Natural killer cell (primary cell): ENCODE measurements around the gene MAPK8. TPM values are rescaled to one million over a fixed set of nuclear protein-coding genes. Genes with fewer than 3 reads are reported as not detected.

Experiments used
- ATAC-seq, 3 donors: fragments of 150-1000 bp in 2 of 3; fragments of 200-7000 bp in 1 of 3; cut with Tn5 transposase; 1 replicate in 1 of 3; 2 replicates in 2 of 3; pipeline ENCODE4 v1.10.0; 2021; ENCODE audit warnings: mild to moderate bottlenecking in 2 of 3, moderate library complexity in 2 of 3
- DNase-seq, 2 donors: peaks; one replicate each; pipeline versions ENCODE4 v3.0.0 to v3.0.0-alpha.2; 2013 to 2021; ENCODE audit warnings: mixed read lengths in 1 of 2
- H3K27ac ChIP-seq: one replicate; pipeline ENCODE4 v1.5.1; 2013; ENCODE audit warnings: mild to moderate bottlenecking, low read length
- H3K27me3 ChIP-seq: one replicate; pipeline ENCODE4 v1.6.1; 2013; ENCODE audit warnings: low read length; ENCODE audit not compliant: control insufficient read depth, insufficient read depth
- H3K36me3 ChIP-seq: one replicate; pipeline ENCODE4 v1.6.1; 2013; ENCODE audit warnings: low read length; ENCODE audit not compliant: control insufficient read depth, insufficient read depth
- H3K4me1 ChIP-seq: one replicate; pipeline ENCODE4 v1.6.1; 2013; ENCODE audit warnings: low read length; ENCODE audit not compliant: control insufficient read depth, insufficient read depth
- H3K4me3 ChIP-seq: one replicate; pipeline ENCODE4 v1.5.1; 2013; ENCODE audit warnings: low read length
- H3K9me3 ChIP-seq: one replicate; pipeline ENCODE4 v1.6.1; 2013; ENCODE audit warnings: low read length; ENCODE audit not compliant: control insufficient read depth, insufficient read depth
- H3K27ac Mint-ChIP-seq, 2 donors: one replicate each; pipeline ENCODE4 v1.8.0; 2022; ENCODE audit warnings: mild to moderate bottlenecking in 2 of 2, mixed read lengths in 2 of 2, moderate library complexity in 1 of 2
- H3K27me3 Mint-ChIP-seq, 2 donors: one replicate each; pipeline ENCODE4 v1.8.0; 2022; ENCODE audit warnings: low read depth in 2 of 2, mixed read lengths in 2 of 2
- H3K36me3 Mint-ChIP-seq: one replicate; pipeline ENCODE4 v1.8.0; 2022; ENCODE audit warnings: mixed read lengths
- H3K4me1 Mint-ChIP-seq, 2 donors: one replicate each; pipeline ENCODE4 v1.8.0; 2022; ENCODE audit warnings: mixed read lengths in 2 of 2
- H3K4me3 Mint-ChIP-seq: one replicate; pipeline ENCODE4 v1.8.0; 2022; ENCODE audit warnings: mild to moderate bottlenecking, moderate library complexity, mixed read lengths
- H3K9me3 Mint-ChIP-seq, 2 donors: one replicate each; pipeline ENCODE4 v1.8.0; 2022; ENCODE audit warnings: mixed read lengths in 2 of 2
- WGBS: methylation state at CpG from one replicate; pipeline ENCODE4 v1.1.7; 2013; ENCODE audit warnings: missing lambda C conversion rate; ENCODE audit not compliant: insufficient coverage; 5-methylcytosine and 5-hydroxymethylcytosine counted together
- intact Hi-C: fragments of 100-400 bp; cut with micrococcal nuclease; formaldehyde crosslinking; loops from one replicate; pipeline ENCODE4 v1.14.2; 2022
- total RNA-seq, 4 donors: library from RNA; stranded (reverse); fragments of 120-200 nt in 1 of 4; gene quantifications; one replicate each; pipeline versions ENCODE4 v1.2.3 to v1.2.4, GENCODE V29; 2013 to 2022
- TF ChIP-seq, protein P1 (sequence below): fragments of 200-600 bp; IDR thresholded peaks from one replicate; pipeline ENCODE4 v1.8.0; 2022; ENCODE audit warnings: antibody characterized with exemption

The MAPK8 gene
- total RNA-seq, 3 donors from 2014 or later (not counting 1 experiment from before 2014, with no cell fraction given), result 37.3 to 44.5 (median 40.8) TPM

- no peak overlapping the region for H3K4me3 Mint-ChIP-seq
- H3K36me3 Mint-ChIP-seq, result no peaks in the 10 kb centered on the region
- intact Hi-C loops, result no loop called here
- ATAC-seq (no peak), DNase-seq (no peak)
- Histone ChIP-seq H3K4me1 (no peaks in the 10 kb centered on the region), H3K9me3 (no peaks in the 10 kb centered on the region), H3K27me3 (no peaks in the 10 kb centered on the region), H3K27ac (no peak overlapping the region), H3K36me3 (peaks cover 11% of the 10 kb centered on the region), H3K4me3 (no peak overlapping the region)
- WGBS, result 99% methylated on average over 3 of the region's 3 CpGs
- TF ChIP-seq, protein P1, sequence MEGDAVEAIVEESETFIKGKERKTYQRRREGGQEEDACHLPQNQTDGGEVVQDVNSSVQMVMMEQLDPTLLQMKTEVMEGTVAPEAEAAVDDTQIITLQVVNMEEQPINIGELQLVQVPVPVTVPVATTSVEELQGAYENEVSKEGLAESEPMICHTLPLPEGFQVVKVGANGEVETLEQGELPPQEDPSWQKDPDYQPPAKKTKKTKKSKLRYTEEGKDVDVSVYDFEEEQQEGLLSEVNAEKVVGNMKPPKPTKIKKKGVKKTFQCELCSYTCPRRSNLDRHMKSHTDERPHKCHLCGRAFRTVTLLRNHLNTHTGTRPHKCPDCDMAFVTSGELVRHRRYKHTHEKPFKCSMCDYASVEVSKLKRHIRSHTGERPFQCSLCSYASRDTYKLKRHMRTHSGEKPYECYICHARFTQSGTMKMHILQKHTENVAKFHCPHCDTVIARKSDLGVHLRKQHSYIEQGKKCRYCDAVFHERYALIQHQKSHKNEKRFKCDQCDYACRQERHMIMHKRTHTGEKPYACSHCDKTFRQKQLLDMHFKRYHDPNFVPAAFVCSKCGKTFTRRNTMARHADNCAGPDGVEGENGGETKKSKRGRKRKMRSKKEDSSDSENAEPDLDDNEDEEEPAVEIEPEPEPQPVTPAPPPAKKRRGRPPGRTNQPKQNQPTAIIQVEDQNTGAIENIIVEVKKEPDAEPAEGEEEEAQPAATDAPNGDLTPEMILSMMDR, result no peak
- H3K9me3 Mint-ChIP-seq, result no peaks in the 10 kb centered on the region
- no peaks in the 10 kb centered on the region for H3K27me3 Mint-ChIP-seq
- H3K27ac Mint-ChIP-seq, result no peak overlapping the region
- no peaks in the 10 kb centered on the region for H3K4me1 Mint-ChIP-seq
These were observed 131.1 kb downstream of the MAPK8 start for GRCh38 chr10:48437546-48437945.

DNA sequence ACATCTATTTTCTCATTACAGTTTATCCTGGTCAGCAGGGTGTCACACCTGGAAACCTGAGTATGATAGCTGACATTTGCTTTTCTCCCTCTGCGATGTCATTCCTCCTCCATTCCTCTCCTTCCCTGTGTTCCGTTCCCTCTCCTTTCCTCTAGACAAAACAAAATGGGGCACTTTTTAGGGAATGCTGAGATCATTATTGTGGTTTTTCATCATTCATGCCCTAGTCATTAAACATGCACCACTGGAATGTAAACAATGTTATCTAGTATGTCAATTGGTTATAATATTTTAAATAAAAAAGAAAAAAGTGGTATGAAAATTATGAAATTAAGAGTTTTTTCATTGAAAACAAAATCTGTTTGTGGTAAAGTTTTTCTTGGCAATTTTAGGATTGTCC is 132.6 kb downstream of the MAPK8 start:
- H3K4me1 Mint-ChIP-seq, result no peaks in the 10 kb centered on the region
- H3K4me1 ChIP-seq, result no peaks in the 10 kb centered on the region
- H3K4me3 ChIP-seq, result no peak overlapping the region
- H3K36me3 ChIP-seq, result peaks cover 11% of the 10 kb centered on the region
- no peaks in the 10 kb centered on the region for H3K36me3 Mint-ChIP-seq
- intact Hi-C loops, result no loop called here
- no peak overlapping the region for H3K4me3 Mint-ChIP-seq
- no peaks in the 10 kb centered on the region for H3K9me3 Mint-ChIP-seq
- 100% methylated on average over 1 of the region's 2 CpGs for WGBS
- no peaks in the 10 kb centered on the region for H3K27me3 Mint-ChIP-seq
- DNase-seq, result no peak
- no peak for ATAC-seq
- H3K27ac Mint-ChIP-seq, result no peak overlapping the region
- H3K9me3 ChIP-seq, result no peaks in the 10 kb centered on the region
- TF ChIP-seq, protein P1, result no peak
- no peak overlapping the region for H3K27ac ChIP-seq
- no peaks in the 10 kb centered on the region for H3K27me3 ChIP-seq

DNA sequence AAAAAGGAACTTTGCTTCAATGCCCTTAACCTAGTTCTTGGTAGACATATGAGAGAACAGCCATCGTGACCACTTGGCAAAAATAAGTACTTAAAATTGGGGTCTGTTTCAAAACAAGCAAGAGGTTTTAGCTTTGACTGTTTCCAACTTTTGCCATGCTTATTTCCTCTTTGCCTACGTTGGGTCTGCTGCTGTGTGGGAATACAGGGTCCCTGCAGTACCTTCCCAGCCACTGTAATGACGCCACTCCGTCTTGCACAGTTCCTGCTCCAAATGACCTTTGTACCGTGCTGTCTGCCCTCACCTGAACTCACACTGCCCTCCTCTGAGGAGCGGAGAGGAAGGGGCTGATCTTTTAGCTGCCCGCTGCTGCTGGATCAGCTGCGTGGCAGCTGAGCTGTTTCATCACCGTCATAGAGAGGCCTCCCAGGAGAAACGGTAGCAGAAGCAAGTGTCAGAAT is 133.1 kb downstream of the MAPK8 start:
- H3K36me3 Mint-ChIP-seq, result no peaks in the 10 kb centered on the region
- 93% methylated on average over 10 of the region's 10 CpGs for WGBS
- no peak for DNase-seq
- H3K4me1 Mint-ChIP-seq, result no peaks in the 10 kb centered on the region
- ATAC-seq, result no peak
- Histone ChIP-seq H3K4me1 (no peaks in the 10 kb centered on the region), H3K4me3 (no peak overlapping the region), H3K27me3 (no peaks in the 10 kb centered on the region), H3K36me3 (peaks cover 11% of the 10 kb centered on the region), H3K27ac (no peak overlapping the region), H3K9me3 (no peaks in the 10 kb centered on the region)
- TF ChIP-seq, protein P1, result no peak
- H3K27me3 Mint-ChIP-seq, result no peaks in the 10 kb centered on the region
- intact Hi-C loops, result no loop called here
- H3K9me3 Mint-ChIP-seq, result no peaks in the 10 kb centered on the region
- no peak overlapping the region for H3K4me3 Mint-ChIP-seq
- no peak overlapping the region for H3K27ac Mint-ChIP-seq

DNA sequence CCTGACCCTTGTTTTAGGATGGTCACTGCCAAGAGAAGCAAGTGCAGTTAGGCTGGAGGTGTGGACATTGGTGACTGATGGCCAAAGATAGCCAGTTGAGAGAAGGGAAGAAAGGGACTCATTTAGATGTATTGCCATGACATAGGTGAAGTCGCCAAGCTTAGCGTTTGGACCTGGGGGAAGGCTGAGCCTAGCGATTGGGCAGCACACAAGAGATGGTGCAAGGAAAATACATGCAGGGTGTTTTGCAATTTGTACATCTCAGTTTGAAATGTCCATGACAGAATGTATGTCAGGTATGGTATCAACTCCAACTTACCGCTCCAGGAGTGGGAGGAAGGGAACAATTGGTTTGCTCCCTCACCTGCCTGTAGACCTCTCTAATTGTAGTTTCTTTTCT is 134.3 kb downstream of the MAPK8 start:
- H3K36me3 ChIP-seq, result peaks cover 8% of the 10 kb centered on the region
- intact Hi-C loops, result no loop called here
- 99% methylated on average over 4 of the region's 4 CpGs for WGBS
- no peaks in the 10 kb centered on the region for H3K4me1 ChIP-seq
- TF ChIP-seq, protein P1, result no peak
- no peaks in the 10 kb centered on the region for H3K9me3 ChIP-seq
- Mint-ChIP-seq H3K9me3 (no peaks in the 10 kb centered on the region), H3K27me3 (no peaks in the 10 kb centered on the region), H3K4me3 (no peak overlapping the region), H3K4me1 (no peaks in the 10 kb centered on the region), H3K27ac (no peak overlapping the region), H3K36me3 (no peaks in the 10 kb centered on the region)
- DNase-seq (no peak), ATAC-seq (no peak)
- H3K4me3 ChIP-seq, result no peak overlapping the region
- no peak overlapping the region for H3K27ac ChIP-seq
- no peaks in the 10 kb centered on the region for H3K27me3 ChIP-seq
